Activated naive CD4-positive, alpha-beta T cell treated with anti-CD3 and anti-CD28 coated beads, Interleukin-2, amount 50 U/mL, for 72 hours (primary cell): ENCODE results near the gene SRPK1. TPM values are rescaled to one million over a fixed set of nuclear protein-coding genes. Genes with fewer than 3 reads are reported as not detected.

ENCODE experiments used
- ATAC-seq, 2 donors: fragments of 150-1000 bp; cut with Tn5 transposase; 2 replicates each; pipeline ENCODE4 v1.10.0; 2021; ENCODE audit warnings: mild to moderate bottlenecking in 2 of 2, moderate library complexity in 2 of 2
- DNase-seq, 2 donors: peaks; one replicate each; pipeline ENCODE4 v3.0.0; 2021 to 2022; ENCODE audit warnings: low spot score in 2 of 2
- H3K27ac Mint-ChIP-seq, 2 donors: one replicate each; pipeline ENCODE4 v1.8.0; 2022; ENCODE audit warnings: mild to moderate bottlenecking in 2 of 2, mixed read lengths in 2 of 2
- H3K36me3 Mint-ChIP-seq, 2 donors: one replicate each; pipeline ENCODE4 v1.8.0; 2022; ENCODE audit warnings: mixed read lengths in 2 of 2
- H3K9me3 Mint-ChIP-seq, 2 donors: one replicate each; pipeline ENCODE4 v1.8.0; 2022; ENCODE audit warnings: mixed read lengths in 2 of 2
- total RNA-seq, 2 donors: library from RNA; stranded (reverse); gene quantifications; one replicate each; pipeline ENCODE4 v1.2.3, GENCODE V29; 2022

The SRPK1 gene
- total RNA-seq, 2 donors from 2014 or later: 102 to 138 TPM

DNA sequence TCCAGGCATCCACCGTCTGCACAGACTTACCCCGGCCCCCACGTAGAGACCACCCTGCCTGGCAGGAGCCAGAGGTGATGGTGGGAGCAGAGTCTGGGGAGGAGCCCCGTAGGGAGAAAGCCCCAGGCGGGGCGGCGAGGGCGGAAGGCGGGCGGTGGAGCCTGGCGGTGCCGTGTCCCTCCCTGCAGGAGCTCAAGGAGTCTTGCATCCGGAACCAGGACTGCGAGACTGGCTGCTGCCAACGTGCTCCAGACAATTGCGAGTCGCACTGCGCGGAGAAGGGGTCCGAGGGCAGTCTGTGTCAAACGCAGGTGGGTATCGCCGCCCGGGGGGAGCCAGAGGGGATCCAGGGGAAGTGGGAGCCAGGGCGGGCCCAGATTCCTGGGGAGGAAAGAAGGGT lies 134.1 kb downstream of the SRPK1 start:
- DNase-seq (no peak), ATAC-seq (no peak)
- no peak overlapping the region for H3K27ac Mint-ChIP-seq
- H3K9me3 Mint-ChIP-seq: no peaks in the 10 kb centered on the region
- H3K36me3 Mint-ChIP-seq: no peaks in the 10 kb centered on the region

DNA sequence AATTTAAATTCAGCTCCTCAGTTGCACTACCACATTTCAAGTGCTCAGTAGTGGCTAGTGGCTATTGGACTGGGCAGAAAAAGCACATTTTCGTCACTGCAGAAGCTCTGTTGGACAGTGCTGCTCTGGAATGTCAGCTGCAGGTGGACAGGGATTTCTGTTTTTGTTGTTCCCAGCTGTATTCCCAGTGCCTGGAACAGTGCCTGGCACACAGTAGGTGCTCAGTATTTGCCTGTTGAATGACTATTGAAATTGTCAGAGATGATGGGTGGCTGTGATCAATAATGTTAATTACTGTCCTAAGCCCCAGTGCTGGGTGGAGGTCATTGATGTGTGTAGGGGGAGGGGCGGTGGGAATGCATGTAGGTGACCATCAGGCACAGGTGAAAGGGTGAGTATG lies 134.6 kb downstream of the SRPK1 start:
- no peaks in the 10 kb centered on the region for H3K9me3 Mint-ChIP-seq
- H3K36me3 Mint-ChIP-seq: no peaks in the 10 kb centered on the region

DNA sequence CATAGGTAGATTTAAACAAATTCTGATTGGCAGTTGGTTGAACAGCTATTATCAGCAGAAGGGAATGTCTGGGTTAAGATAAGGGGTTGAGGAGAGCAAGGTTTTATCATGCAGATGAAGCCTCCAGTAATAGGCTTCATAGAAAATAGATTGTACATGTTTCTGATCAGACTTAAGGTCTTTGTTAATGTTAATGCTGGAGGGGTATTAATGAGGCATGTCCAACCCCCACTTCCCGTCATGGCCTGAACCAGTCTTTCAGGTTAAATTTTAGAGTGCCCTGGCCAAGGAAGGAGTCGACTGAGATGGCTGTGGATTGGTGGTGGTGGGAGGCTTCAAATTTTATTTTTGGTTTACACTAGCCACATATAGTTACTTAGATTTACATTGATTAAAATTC lies 136.7 kb downstream of the SRPK1 start:
- ATAC-seq: no peak
- no peaks in the 10 kb centered on the region for H3K9me3 Mint-ChIP-seq
- no peak for DNase-seq

More for the DNA sequence above, 134.6 kb downstream of the SRPK1 start:
- DNase-seq (no peak), ATAC-seq (no peak)
- H3K27ac Mint-ChIP-seq: no peak overlapping the region

More for the DNA sequence above, 136.7 kb downstream of the SRPK1 start:
- Mint-ChIP-seq H3K27ac (no peak overlapping the region), H3K36me3 (no peaks in the 10 kb centered on the region)

Other genes with a start within 250 kb of the SRPK1 start
- gene FKBP5, start 232.2 kb downstream of the SRPK1 start, total RNA-seq: 100 to 1,000 TPM in 1 of 2 donors, 10 to 100 TPM in 1; 70.1 to 229 TPM
- gene ARMC12, start 184.1 kb downstream of the SRPK1 start, total RNA-seq: 1 to 10 TPM; 1.2 to 5.9 TPM
- gene CLPSL2, start 144.5 kb downstream of the SRPK1 start, total RNA-seq: under 1 TPM in 1 of 2 donors, not detected in 1; 0.74 TPM
- gene CLPSL1, start 140.1 kb downstream of the SRPK1 start, total RNA-seq: not detected
- not detected for gene CLPS, start 123.8 kb downstream of the SRPK1 start, total RNA-seq
- gene LHFPL5, start 115.7 kb downstream of the SRPK1 start, total RNA-seq: not detected
- gene SLC26A8, start 103.5 kb upstream of the SRPK1 start, total RNA-seq: under 1 TPM in 1 of 2 donors, not detected in 1; 0.25 TPM
- gene MAPK14, start 106.7 kb upstream of the SRPK1 start, total RNA-seq: 10 to 100 TPM; 45.3 to 51.5 TPM
- gene MAPK13, start 209.4 kb upstream of the SRPK1 start, total RNA-seq: 10 to 100 TPM; 33.6 to 58.9 TPM